DMS114 treated with DMSO at 0.1 percent for 48 hours (cell line): ENCODE results near the gene PCA3.

Source experiments
- DNase-seq: peaks from one replicate; lab custom pipeline; 2025; ENCODE audit not compliant: unreplicated experiment; lab: John Stamatoyannopoulos, UW

PCA3 gene

GRCh38 chr9:76756941-76757673 lies 7.1 kb upstream of the PCA3 start:
- no peak for DNase-seq

- DNase-seq = no peak
Measured at GRCh38 chr9:76758476-76758875, 5.8 kb upstream of the PCA3 start.

- no peak for DNase-seq
Measured at GRCh38 chr9:76759732-76760131, 4.5 kb upstream of the PCA3 start.

- peak; percentile 1 for DNase-seq
Measured at GRCh38 chr9:76761448-76761847, 2.8 kb upstream of the PCA3 start.

- DNase-seq = no peak
Measured at GRCh38 chr9:76766126-76766525, 1.9 kb downstream of the PCA3 start.

- DNase-seq = no peak
Measured at GRCh38 chr9:76772686-76773445, 8.6 kb downstream of the PCA3 start.

GRCh38 chr9:76784881-76785280 lies 20.6 kb downstream of the PCA3 start:
- DNase-seq = no peak

- DNase-seq = no peak
Measured at GRCh38 chr9:76785501-76785900, 21.3 kb downstream of the PCA3 start.

GRCh38 chr9:76787677-76788076 lies 23.4 kb downstream of the PCA3 start:
- no peak for DNase-seq

- no peak for DNase-seq
Measured at GRCh38 chr9:76789840-76790239, 25.6 kb downstream of the PCA3 start.

- no peak for DNase-seq
Measured at GRCh38 chr9:76793784-76794431, 29.7 kb downstream of the PCA3 start.

- DNase-seq = no peak
Measured at GRCh38 chr9:76796296-76796695, 32.1 kb downstream of the PCA3 start.

- DNase-seq = no peak
Measured at GRCh38 chr9:76798527-76798926, 34.3 kb downstream of the PCA3 start.

GRCh38 chr9:76799473-76799872 lies 35.2 kb downstream of the PCA3 start:
- no peak for DNase-seq

- no peak for DNase-seq
Measured at GRCh38 chr9:76800901-76801300, 36.7 kb downstream of the PCA3 start.

GRCh38 chr9:76803083-76803482 lies 38.8 kb downstream of the PCA3 start:
- DNase-seq = no peak

GRCh38 chr9:76803762-76804161 lies 39.5 kb downstream of the PCA3 start:
- no peak for DNase-seq

- DNase-seq = no peak
Measured at GRCh38 chr9:76808636-76809035, 44.4 kb downstream of the PCA3 start.

GRCh38 chr9:76810377-76810957 lies 46.2 kb downstream of the PCA3 start:
- peak; percentile 14 for DNase-seq

GRCh38 chr9:76812591-76812990 lies 48.4 kb downstream of the PCA3 start:
- DNase-seq = no peak

- DNase-seq = no peak
Measured at GRCh38 chr9:76817489-76817888, 53.3 kb downstream of the PCA3 start.

- DNase-seq = no peak
Measured at GRCh38 chr9:76818271-76818670, 54.0 kb downstream of the PCA3 start.
